Astrocyte (in vitro differentiated cells and primary cell): ENCODE measurements around the gene HMCN1. TPM values are rescaled to one million over a fixed set of nuclear protein-coding genes. Genes with fewer than 3 reads are reported as not detected.

Experiments used
- DNase-seq: peaks from one replicate; pipeline ENCODE4 v3.0.0-alpha.2; 2010; ENCODE audit warnings: low read depth
- FAIRE-seq: peaks from 2 replicates; lab custom pipeline; 2011; peaks lifted over from hg19 to GRCh38; lab: Jason Lieb, UNC
- H2AFZ ChIP-seq: 2 replicates; pipeline ENCODE4 v1.6.0; 2012; ENCODE audit warnings: low read depth, low read length, inconsistent platforms
- H3K27ac ChIP-seq: 2 replicates; pipeline ENCODE4 v1.5.1; 2011; ENCODE audit warnings: low read depth, low read length, inconsistent platforms
- H3K27me3 ChIP-seq: 2 replicates; pipeline ENCODE4 v1.6.0; 2011; ENCODE audit warnings: low read length, inconsistent platforms; ENCODE audit not compliant: insufficient read depth
- H3K36me3 ChIP-seq: 2 replicates; pipeline ENCODE4 v1.5.1; 2011; ENCODE audit warnings: low read length, inconsistent platforms; ENCODE audit not compliant: insufficient read depth
- H3K4me1 ChIP-seq: 2 replicates; pipeline ENCODE4 v1.5.1; 2011; ENCODE audit warnings: low read length, inconsistent platforms; ENCODE audit not compliant: insufficient read depth
- H3K4me2 ChIP-seq: 2 replicates; pipeline ENCODE4 v1.6.0; 2012; ENCODE audit warnings: low read length, inconsistent platforms
- H3K4me3 ChIP-seq: 2 replicates; pipeline ENCODE4 v1.5.1; 2011; ENCODE audit warnings: low read depth, mild to moderate bottlenecking, low read length, inconsistent platforms; ENCODE audit not compliant: insufficient read depth
- H3K79me2 ChIP-seq: 2 replicates; pipeline ENCODE4 v1.6.0; 2012; ENCODE audit warnings: mild to moderate bottlenecking, low read length, inconsistent platforms; ENCODE audit not compliant: insufficient read depth
- H3K9ac ChIP-seq: 2 replicates; pipeline ENCODE4 v1.6.0; 2012; ENCODE audit warnings: mild to moderate bottlenecking, low read length, inconsistent platforms
- H3K9me3 ChIP-seq: 2 replicates; pipeline ENCODE4 v1.5.1; 2012; ENCODE audit warnings: low read depth, mild to moderate bottlenecking, low read length, inconsistent platforms; ENCODE audit not compliant: insufficient read depth
- H4K20me1 ChIP-seq: 2 replicates; pipeline ENCODE4 v1.6.0; 2012; ENCODE audit warnings: low read length, inconsistent platforms; ENCODE audit not compliant: insufficient read depth
- H3K27ac Mint-ChIP-seq: one replicate; pipeline ENCODE4 v1.8.0; 2021; ENCODE audit warnings: mild to moderate bottlenecking, mixed read lengths; ENCODE audit not compliant: unreplicated experiment
- H3K27me3 Mint-ChIP-seq: one replicate; pipeline ENCODE4 v1.8.0; 2021; ENCODE audit warnings: low read depth, mixed read lengths; ENCODE audit not compliant: unreplicated experiment
- H3K36me3 Mint-ChIP-seq: one replicate; pipeline ENCODE4 v1.8.0; 2021; ENCODE audit warnings: low read depth, mixed read lengths; ENCODE audit not compliant: unreplicated experiment
- H3K4me1 Mint-ChIP-seq: one replicate; pipeline ENCODE4 v1.8.0; 2021; ENCODE audit warnings: low read depth, mixed read lengths; ENCODE audit not compliant: unreplicated experiment
- H3K4me3 Mint-ChIP-seq: one replicate; pipeline ENCODE4 v1.8.0; 2021; ENCODE audit warnings: mild to moderate bottlenecking, moderate library complexity, mixed read lengths; ENCODE audit not compliant: unreplicated experiment
- H3K9me3 Mint-ChIP-seq: one replicate; pipeline ENCODE4 v1.8.0; 2021; ENCODE audit warnings: mild to moderate bottlenecking, mixed read lengths; ENCODE audit not compliant: unreplicated experiment
- CTCF ChIP-seq: IDR thresholded peaks from 2 replicates; pipeline ENCODE4 v1.5.1; 2011; ENCODE audit warnings: low read depth, mild to moderate bottlenecking, inconsistent platforms, low read length, moderate library complexity; ENCODE audit not compliant: insufficient read depth
- EZH2 ChIP-seq: IDR thresholded peaks from 2 replicates; pipeline ENCODE4 v1.6.1; 2012; ENCODE audit warnings: mild to moderate bottlenecking, low read length, inconsistent platforms; ENCODE audit not compliant: insufficient read depth
- total RNA-seq: library from RNA; stranded (reverse); gene quantifications from 2 replicates; pipeline ENCODE4 v1.2.1, GENCODE V29; 2021

HMCN1 gene
- total RNA-seq, 1 donor from 2014 or later: 19.7 TPM

- no peak overlapping the region for H3K27ac Mint-ChIP-seq
- no peaks in the 10 kb centered on the region for H3K27me3 Mint-ChIP-seq
Observed at GRCh38 chr1:186164773-186165172, 430.6 kb downstream of the HMCN1 start.

DNA sequence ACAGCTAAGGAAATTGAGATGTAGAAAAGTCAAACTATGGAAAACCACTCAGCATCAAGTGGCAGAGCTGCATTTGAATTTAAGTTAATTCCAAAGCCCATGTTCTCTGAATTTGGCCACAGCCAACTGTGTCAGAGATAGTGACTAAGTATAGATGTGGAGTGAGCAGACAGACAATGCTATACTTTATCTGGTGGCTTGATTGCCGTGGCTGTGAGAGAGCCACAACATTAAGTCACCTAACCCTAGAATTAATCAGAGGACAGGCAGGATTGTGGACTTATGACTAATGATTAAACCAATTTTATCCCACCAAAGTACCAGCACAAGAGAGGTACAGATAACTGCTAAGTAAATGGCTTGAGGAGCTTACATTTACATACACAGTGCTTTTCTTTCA lies 431.1 kb downstream of the HMCN1 start:
- Mint-ChIP-seq H3K27me3 (no peaks in the 10 kb centered on the region), H3K4me1 (no peaks in the 10 kb centered on the region), H3K36me3 (peaks cover 25% of the 10 kb centered on the region), H3K9me3 (peaks cover 4% of the 10 kb centered on the region), H3K4me3 (no peak overlapping the region), H3K27ac (no peak overlapping the region)
- Histone ChIP-seq H3K4me3 (no peak overlapping the region), H3K36me3 (no peaks in the 10 kb centered on the region), H2AFZ (no peak overlapping the region), H3K4me1 (no peaks in the 10 kb centered on the region), H3K9me3 (no peaks in the 10 kb centered on the region), H3K9ac (no peak overlapping the region), H4K20me1 (no peaks in the 10 kb centered on the region), H3K4me2 (no peak overlapping the region), H3K27ac (no peak overlapping the region), H3K27me3 (no peaks in the 10 kb centered on the region), H3K79me2 (no peaks in the 10 kb centered on the region)
- no peak for TF ChIP-seq EZH2
- no peak for TF ChIP-seq CTCF
- FAIRE-seq (no peak), DNase-seq (peak; percentile 48)

More at GRCh38 chr1:186164773-186165172, 430.6 kb downstream of the HMCN1 start:
- H3K9ac ChIP-seq: no peak overlapping the region
- H2AFZ ChIP-seq: no peak overlapping the region
- no peak for FAIRE-seq
- H3K27ac ChIP-seq: no peak overlapping the region
- no peaks in the 10 kb centered on the region for H4K20me1 ChIP-seq
- no peaks in the 10 kb centered on the region for H3K4me1 ChIP-seq
- no peaks in the 10 kb centered on the region for H3K9me3 ChIP-seq
- H3K27me3 ChIP-seq: no peaks in the 10 kb centered on the region
- Mint-ChIP-seq H3K4me1 (no peaks in the 10 kb centered on the region), H3K9me3 (peaks cover 4% of the 10 kb centered on the region), H3K4me3 (no peak overlapping the region), H3K36me3 (peaks cover 23% of the 10 kb centered on the region)
- no peak for DNase-seq
- no peaks in the 10 kb centered on the region for H3K36me3 ChIP-seq
- H3K4me3 ChIP-seq: no peak overlapping the region
- H3K4me2 ChIP-seq: no peak overlapping the region
- no peaks in the 10 kb centered on the region for H3K79me2 ChIP-seq
- TF ChIP-seq CTCF (no peak), EZH2 (no peak)

DNA sequence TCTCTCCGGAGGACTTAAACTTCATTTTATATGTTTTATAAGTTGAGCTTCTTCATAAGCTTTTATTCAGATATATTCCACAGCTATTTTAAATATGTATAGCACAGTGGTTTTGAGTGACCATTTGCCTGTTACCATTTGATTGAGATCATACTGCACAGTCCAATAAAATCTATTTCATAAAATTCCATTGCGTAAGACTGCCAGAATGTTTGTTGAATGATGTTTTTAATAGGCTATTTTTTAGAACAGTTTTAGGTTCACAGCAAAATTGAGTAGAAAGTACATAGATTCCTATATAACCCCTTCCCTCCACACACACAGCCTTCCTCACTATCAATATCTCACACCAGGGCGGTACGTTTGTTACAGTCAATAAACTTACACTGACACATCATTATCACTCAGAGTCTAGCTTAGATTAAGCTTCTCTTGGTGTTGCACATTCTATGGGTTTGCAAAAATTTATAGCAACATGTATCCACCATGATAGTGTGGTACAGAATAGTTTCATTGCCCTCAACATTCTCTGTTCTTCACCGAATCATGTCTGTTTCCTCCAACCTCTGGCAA lies 433.0 kb downstream of the HMCN1 start:
- H3K4me2 ChIP-seq: no peak overlapping the region
- no peak for TF ChIP-seq EZH2
- no peak for TF ChIP-seq CTCF
- no peaks in the 10 kb centered on the region for H3K4me1 ChIP-seq
- H3K9me3 ChIP-seq: no peaks in the 10 kb centered on the region
- no peaks in the 10 kb centered on the region for H3K4me1 Mint-ChIP-seq
- peaks cover 25% of the 10 kb centered on the region for H3K36me3 Mint-ChIP-seq
- H2AFZ ChIP-seq: no peak overlapping the region
- H3K27ac ChIP-seq: no peak overlapping the region
- FAIRE-seq (no peak), DNase-seq (no peak)
- H3K9me3 Mint-ChIP-seq: no peaks in the 10 kb centered on the region
- no peaks in the 10 kb centered on the region for H3K27me3 ChIP-seq
- H3K4me3 Mint-ChIP-seq: no peak overlapping the region
- H3K4me3 ChIP-seq: no peak overlapping the region
- no peaks in the 10 kb centered on the region for H3K36me3 ChIP-seq
- no peak overlapping the region for H3K9ac ChIP-seq
- H3K27me3 Mint-ChIP-seq: no peaks in the 10 kb centered on the region
- no peak overlapping the region for H3K27ac Mint-ChIP-seq
- no peaks in the 10 kb centered on the region for H3K79me2 ChIP-seq
- H4K20me1 ChIP-seq: no peaks in the 10 kb centered on the region
